ENCODE data around the gene FOXC1.

FOXC1 gene

DNA sequence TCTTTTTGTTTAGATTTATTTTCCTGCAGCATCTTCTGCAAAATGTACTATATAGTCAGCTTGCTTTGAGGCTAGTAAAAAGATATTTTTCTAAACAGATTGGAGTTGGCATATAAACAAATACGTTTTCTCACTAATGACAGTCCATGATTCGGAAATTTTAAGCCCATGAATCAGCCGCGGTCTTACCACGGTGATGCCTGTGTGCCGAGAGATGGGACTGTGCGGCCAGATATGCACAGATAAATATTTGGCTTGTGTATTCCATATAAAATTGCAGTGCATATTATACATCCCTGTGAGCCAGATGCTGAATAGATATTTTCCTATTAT, 3.2 kb downstream of the FOXC1 start:
- no peak for DNase-seq

DNA sequence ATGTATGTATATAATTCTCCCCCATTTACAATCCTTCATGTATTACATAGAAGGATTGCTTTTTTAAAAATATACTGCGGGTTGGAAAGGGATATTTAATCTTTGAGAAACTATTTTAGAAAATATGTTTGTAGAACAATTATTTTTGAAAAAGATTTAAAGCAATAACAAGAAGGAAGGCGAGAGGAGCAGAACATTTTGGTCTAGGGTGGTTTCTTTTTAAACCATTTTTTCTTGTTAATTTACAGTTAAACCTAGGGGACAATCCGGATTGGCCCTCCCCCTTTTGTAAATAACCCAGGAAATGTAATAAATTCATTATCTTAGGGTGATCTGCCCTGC, 3.6 kb downstream of the FOXC1 start:
- no peak for DNase-seq

DNA sequence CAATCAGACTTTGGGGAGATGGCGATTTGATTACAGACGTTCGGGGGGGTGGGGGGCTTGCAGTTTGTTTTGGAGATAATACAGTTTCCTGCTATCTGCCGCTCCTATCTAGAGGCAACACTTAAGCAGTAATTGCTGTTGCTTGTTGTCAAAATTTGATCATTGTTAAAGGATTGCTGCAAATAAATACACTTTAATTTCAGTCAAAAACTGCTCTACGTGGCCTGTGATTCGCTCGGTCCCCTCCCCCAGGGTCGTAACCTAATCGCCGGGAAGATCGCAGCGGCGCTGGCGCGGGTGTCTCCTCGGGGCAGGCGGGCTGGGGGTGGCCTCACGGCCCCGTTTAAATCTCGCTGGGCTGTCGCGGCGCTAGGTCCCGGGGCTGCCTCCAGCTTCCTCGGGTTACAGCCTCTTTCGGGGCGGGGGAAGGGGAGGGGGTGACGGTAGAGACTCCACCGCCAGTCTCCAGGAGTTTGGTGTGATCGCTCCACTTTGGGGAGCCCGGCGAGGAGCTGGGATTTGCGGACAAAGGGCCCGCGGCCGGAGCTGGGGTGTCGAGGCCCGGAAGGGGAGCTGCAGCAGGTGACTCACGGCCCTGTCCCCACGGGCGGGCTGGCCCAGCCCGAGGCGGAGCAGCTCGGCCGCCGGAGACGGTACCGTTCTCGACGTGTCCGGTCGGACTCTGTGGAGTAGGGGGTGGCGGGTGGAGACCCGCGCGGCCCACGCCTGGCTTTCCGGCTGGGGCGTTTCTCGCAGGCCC, 4.2 kb downstream of the FOXC1 start:
- DNase-seq: no peak

DNA sequence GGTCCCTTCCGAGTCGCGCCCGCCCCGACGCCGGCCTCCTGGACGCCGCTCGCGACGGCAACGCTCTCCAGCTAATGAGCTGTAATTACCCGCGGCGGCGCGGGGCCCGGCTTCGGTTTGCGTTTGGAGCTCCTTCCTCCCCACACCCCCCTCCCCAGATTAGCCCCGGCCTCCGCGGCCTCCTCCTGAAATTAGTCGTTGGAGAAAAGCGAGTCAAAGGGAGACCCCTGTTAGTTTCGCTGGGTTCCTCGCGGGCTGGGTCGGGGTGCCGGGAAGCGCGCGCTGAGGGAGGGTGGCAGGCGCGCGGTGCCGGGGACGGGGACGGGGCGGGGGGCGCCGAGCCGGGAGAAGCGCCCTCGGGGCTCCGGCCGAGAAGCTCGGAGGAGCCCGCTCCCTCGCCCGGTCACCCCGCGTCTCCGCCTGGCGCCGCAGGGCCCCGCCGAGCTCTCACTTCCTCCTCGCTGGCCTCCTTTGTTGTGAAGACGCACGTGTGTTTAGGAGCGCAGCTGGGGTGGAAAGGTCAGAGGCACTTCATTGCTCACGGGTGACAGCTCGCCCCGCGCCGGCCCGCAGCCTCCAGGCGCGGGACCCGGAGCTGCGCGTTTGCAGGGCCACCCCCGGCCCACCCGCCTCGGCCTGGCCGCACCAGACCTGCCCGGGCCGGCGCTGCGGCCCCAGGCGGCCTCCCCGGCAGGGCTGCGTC, 4.9 kb downstream of the FOXC1 start:
- DNase-seq: no peak

DNA sequence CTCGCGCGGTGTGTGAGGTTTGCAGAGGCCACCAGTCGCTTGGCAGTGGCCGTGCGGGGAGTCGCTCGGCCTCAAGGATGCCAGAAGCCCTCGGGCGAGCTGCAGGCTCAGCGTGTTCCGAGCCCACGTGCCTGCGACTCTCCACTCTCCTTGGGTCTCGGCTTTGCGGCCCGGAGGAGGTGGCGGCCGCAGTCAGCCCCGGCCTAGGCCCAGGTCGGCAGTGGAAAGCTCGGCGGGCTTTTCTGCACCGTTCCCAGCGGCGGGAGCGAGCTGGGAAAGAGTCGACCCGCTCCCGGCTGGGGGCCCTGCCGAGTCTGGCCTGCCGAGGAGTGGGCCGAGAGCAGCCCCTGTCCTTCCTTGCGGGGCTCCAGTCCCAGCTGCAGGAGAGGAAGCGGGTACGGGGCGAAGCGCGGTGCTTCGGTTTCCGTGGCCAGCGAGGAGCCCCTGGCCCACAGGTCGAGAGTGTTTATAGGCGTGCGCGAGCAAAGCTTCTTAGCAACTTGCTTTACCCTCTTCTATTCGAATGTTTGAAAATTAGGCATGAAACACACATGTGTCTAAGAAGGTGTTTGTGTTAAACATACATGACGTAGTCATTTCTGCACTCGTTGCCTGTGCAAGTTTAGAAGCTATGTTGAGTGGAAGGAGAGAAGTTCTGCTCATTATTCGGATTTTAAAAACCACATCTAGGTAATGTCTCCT, 5.6 kb downstream of the FOXC1 start:
- DNase-seq: no peak

DNA sequence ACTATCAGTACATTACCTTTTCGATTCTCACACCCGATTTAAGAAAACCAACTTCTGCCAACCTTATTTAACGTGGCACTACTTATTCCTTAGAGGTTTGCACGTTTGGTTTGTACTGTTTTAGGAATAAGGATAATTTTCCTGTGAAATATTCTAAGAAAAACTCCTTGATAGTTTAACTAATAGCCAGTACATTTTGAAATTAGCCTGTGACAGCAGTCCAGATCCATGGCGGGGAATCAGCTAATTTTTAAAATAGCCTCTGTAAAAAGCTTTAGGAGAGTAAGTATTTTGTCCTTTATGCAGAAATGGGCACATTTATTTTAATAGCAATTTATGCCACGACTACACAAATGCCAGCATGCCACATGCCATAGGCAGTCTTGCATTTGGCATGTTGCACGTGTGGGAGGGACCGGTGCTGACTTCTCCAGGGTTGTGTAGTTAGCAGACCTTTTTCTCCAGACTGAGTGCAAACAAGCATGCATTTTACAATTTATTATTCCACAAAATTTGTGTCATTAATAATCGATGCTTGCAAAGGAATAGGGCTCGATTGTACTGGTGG, 6.2 kb downstream of the FOXC1 start:
- DNase-seq: no peak

DNA sequence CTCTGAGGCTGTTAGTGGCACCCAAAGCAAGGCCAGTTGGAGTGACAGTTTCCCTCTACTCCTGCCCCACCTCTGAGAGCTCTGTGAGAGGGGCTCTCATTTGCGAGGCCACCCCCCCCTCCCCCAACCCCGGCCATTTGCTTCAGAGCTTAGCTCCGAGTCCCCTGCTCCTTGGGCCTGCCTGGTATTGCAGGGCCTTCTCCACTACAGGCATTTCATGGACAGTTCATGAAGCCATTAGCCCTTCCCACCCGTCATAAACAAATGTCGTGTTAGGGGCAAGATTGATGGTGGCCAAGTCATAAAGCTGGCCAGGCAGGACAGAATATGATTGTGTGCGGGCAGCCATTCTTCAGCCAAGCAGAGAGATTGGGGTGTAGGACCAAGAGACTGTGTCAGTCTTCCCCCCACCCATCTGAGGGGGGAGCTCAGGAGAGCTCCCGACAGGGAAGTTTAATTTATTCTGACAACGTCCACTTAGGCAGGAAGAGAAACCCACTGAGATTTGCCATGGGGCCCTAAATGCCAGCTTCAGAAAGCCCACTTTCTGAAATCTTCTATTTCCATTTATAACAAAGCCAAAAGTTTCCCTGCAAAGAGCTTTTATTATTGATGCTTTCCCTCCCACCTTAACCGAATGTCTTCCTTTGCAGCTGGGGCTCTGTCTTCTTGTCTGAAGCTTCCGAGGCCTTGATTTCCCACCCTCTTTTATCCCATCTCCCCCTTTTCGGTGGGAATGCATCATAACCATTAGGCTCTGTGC, 7.2 kb downstream of the FOXC1 start:
- no peak for DNase-seq

DNA sequence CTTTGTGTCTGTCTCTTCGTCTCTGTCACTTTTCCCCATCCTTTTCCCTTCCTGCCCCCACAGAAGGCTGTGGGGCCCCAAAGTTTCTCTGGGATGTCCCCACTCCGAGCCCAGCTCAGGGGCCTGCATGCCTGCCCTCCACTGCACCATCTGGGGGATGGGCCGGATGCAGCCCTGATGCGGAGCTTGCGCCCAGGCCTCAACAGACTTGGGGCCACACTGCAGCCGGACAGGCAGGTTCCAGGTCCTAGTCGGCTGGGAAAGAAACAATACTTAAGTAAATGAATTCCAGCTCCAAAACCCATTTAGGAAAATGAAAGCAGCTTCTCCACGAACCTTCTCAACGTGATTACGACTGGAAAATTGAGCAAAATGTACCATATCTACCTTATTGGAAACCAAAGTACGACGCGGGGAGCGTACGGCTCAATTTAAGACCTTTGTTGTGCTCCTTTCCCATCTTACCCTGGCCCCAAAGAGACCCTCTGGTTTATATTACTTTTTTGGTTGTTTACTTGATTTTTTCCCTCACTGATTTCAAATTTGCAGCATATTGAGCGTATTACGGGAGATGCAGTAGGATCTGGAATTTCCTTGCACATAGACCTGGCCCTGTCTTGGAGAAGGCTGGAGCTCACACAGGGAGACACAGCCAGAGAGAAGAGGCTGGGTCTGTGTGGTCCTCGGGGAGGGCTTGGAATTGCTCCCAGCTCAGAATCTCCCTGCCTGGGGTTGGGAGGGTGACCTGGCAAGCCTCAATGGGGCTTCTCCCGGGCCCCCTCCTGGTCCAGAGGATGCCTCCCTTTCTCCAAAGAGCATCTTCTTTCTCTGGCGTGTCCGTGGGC, 8.0 kb downstream of the FOXC1 start:
- no peak for DNase-seq

DNA sequence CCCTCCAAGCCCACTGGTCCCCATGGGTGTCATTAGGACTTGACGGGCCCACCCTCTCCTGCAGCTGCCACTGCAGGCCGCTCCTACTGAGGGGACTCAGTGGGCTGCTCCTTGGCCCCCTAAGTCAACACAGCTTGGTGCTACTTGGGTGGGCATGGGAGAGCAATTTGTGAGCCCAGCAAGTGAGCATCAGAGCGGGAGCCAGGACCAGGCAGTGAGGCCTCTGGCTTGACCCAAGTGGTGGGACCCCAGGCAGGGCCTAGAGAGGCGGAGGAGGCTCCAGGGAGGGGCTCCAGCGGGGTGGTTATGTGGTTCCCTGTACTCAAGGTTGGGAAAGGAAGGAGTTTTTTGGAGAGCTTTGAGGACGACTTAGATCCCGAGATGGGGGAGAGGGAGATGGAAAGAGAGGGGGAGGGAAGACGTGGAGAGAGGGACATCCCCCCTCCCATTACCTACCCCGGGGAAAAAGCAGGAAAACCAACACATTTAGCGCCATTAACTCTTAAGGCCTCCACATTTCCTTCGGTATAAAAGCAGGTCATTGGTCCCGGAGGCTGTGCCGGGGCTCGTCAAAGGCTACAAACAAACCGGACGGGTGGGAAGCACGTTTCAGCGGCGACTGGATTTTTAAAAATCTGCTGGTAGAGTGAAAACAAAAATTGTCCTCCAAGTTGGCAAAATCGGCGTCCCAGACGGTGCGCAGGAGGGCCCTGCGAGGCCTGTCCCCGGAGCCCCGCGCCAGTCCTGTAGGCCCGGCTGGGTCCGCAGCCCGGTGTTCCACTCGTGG, 8.8 kb downstream of the FOXC1 start:
- no peak for DNase-seq

DNA sequence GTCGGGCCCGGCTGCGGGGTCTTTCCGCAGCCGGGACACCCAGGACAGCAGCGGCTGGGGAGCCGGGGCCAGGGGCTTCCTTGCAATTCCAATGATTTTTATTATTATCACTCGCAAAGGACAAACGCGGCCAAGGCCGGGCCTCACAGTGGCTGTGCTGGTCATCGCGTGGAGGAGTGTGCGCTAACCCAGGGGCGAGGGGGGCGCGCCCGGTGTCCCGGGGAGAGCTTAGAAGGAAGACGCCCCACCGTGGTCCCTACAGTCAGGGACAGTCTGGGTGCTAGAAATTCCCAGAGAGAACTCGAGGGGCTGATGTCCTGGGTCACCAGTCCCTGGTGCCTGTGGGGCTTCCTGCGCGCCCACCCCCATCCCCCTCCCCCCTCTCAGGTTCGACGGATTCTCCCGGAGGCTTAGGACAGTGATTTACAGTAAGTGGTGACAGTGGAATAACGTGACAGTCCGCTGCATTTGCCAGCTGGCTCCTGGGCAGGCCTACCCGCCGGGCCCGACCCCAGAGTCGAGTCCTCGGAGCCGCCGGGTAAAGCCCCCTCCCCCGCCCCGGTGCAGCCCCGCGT, 9.5 kb downstream of the FOXC1 start:
- DNase-seq: no peak

DNA sequence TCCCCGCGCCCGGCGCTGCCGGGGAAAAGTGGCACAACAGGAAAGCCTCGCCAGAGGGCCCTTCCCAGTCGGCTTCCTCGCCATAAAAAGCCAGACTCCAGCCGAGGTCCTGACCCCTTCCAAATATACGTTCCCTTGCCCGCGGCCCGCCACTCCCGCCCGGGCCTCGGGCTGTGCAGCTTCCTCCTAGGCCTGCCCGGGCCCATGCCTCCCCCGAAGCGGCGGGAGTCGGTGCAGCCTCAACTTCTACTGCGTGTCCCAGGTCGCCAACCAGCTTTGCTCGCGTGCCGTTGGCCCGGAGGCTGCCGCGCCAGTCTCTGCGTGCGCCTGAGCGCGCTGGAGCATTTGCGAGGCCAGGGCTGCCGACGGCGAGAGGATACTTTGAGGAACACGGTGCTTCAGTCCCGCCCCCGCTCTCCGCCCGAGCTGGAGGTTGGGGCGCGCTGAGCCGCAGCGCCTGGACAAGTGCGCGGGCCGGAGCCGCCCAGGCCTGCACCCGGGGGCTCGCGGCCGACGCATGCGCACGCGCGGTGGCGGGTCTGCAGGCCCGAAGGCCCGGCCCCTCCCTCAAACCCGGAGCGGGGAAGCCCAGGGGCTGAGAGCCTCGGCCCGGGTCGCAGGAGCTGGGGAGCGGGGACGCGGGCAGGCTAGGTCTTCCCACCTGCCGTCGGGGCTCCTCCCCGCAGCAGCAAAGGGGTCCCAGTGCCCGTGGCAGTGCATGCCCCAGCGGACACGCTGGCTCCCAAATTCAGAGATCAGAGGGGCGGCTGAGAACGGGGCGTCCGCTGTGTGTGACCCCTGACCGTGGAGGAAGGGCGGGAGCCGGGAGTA, 10.2 kb downstream of the FOXC1 start:
- no peak for DNase-seq

DNA sequence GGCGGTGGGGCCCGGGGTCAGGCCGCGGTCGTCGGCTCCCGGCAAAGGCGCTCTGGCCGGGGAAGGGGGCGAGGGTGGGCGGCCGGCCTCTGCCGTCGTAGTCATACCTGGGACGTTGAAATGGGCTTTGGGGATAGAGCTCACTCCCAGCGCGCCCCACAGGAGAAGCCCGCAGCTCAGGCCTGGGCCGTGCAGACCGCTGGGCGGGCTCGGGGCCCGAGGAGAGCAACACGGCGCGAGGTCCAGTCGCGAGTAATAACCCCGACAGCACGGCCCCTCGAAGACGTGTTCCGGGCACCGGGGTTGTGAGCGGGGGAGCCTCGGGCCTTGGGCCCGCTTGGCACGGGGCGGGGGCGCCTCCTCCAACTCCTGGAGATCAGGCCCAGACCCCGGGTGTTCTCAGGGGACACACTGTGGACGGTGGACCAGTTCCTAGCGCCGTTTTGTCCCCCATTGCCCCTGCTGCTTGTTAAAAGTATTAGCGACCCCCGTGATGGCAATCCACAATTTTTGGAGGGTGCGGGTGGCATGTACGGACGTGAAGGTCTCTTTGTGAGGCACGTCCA, 10.9 kb downstream of the FOXC1 start:
- no peak for DNase-seq

DNA sequence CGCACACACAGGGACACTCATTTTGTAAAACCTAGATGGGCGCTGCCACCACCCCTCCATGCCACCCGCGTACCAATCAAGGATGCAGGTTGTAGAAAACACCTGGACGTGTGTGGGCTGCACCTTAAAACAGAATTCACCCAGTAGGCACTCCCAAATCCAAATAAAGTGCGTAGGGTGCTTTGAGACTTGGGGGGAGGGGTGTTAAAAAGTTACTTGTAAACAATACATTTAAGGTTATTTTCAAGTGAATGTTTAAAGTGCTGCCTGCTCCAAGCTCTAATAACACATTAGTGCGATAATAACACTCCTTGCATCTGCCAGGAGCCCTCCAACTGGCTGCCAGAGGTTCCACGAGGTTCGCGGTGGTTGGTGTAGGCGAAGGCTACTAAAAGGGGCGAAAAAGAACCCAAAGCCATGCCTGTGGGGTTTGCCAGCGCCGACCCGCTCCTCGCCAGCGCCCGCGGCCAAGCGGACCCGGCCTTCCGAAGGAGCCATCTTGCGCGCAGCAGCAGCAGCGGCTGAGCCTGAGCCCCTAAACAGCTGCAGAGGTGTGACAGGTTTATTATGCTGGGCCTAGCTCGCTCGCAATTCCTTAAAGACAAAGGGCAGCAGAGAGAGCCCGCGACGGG, 11.5 kb downstream of the FOXC1 start:
- no peak for DNase-seq

DNA sequence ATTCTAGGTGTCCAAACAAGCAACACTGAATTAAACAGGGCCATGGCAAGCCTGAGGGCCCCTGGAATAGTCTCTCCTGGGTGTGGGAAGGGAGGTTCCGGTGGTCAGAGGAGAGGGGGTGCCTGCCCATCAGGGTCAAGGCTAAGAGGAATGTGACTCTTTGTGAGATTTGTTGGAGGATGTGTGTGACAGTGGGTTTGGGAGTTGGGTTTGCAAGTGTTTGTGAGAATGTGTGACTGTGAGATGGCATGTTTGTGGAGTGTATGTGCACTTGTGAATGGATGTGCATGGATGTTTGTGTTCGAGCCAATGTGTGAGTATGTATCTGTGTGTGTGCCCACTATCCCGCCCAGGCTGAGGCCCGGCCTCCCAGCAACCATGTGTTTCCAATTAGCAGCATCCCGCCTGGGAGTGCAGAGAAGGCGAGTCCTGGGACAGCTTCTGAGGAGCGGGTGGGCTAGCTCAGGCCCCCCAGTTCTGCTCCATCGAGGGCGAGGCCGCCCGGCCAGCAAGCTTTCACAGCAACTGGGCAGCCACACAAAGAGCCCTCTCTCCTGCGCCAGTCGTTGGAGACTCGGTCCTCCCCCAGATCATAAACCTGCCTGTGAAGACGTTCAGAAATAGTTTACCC, 12.6 kb downstream of the FOXC1 start:
- DNase-seq: no peak

DNA sequence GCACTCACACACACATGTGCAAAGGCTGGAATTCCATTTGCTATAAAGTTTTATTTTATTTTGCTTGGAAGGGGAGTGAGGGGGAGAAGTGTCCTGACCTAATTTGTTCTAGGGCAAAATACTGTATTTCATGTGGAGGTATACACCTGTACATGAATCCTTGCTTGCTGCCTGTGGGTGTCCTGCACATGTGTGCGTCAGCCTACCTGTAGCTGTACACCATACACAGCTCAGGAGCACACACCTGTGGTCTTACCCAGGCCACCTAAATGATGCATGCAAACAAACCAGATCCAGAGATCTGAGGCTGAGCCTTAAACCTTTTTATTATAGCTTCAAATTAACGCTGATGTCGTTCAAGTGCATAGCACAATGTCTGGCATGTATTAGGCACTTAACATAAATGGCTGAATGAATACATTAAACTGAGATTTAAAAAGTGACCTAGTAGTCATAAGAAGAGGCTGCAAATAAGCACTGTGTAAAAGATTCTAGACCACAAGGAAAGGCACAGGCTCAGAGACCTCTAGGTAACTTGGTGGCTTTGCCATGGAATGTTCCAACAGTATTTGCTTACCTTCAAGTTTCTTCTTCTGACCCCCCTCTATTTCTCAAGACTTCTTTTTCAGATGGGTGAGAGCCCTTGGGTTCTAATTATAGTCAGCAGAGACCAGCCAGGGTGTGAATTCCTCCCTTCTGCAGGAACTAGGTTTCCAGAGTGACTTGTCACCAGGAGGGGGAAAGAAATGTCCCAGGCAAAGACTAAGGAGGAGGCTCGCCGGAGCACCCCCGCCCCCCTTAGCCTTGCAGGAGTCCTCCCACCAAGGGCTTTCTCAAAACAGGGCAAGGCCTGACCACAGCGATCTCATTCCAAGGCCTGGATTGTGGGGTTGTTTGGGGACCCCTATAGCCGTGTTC, 13.4 kb downstream of the FOXC1 start:
- no peak for DNase-seq

DNA sequence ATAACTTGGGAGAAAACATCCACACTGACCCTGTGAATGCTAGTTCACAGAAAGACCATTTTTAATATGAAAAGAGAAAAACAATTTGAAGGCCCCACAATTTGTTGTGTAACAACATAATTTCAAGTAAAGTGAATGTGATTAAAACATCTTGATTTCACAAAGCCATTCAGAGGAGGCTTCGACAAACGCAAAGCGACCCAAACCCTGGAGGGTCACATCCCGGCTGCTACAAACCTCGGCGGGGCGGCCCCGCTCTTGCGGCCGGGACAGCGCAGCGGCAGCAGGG, 14.0 kb downstream of the FOXC1 start:
- DNase-seq: no peak

DNA sequence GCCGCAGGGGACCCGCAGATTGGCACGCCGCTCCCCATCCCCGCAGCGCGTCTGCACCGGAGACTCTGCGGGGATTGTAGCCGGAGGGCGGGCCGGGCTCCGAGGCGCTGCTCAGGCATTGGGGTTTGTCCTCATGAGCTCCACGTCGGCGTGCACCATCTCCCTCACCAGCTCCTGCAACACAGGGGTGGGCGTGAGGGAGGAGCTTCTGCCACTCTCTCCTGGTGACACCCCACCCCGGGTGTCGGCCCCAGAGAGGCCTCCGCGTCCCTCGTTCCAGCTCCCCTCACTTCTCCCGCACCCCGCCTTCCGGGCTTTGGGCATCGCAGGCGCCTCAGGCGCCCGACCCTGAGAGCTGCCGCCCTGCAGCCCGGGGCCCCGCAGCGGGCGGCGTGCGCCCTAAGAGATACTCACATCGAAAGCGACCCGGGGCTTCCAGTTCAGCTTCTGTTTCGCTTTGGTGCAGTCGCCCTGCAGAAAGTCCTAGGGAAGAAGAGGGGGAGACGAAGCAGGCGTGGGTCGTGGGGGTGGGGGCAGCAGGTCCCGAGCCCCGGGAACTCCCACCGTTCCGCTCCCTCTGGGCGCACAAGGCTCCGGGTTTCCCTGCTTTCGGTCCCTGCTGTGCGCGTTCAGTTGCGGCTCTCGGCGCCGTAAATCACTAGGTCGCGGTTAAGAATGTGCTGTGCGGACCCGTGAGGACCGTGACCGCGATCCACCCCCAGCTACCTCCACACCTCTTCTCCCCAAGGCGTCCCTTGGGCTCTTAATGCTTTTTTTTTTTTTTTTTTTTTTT, 14.5 kb downstream of the FOXC1 start:
- DNase-seq: no peak
